SU-DHL-6 (cell line): ENCODE measurements around the gene TTC39B.

Source experiments
- CTCF ChIP-seq: fragments of 200-600 bp; sonication (generic); IDR thresholded peaks from one replicate; pipeline ENCODE4 v1.5.1; 2017; ENCODE audit warnings: antibody characterized with exemption, mild to moderate bottlenecking, low read length, moderate library complexity; ENCODE audit not compliant: insufficient read depth, poor library complexity, severe bottlenecking
- EZH2phosphoT487 ChIP-seq: fragments of 200-600 bp; sonication (generic), shearing (Covaris generic); conservative IDR thresholded peaks from 2 replicates; pipeline ENCODE4 v1.6.1; 2018; ENCODE audit warnings: mild to moderate bottlenecking, antibody characterized with exemption, low read length, moderate library complexity, mixed read lengths

GRCh38 chr9:15278091-15278687 lies 28.8 kb downstream of the TTC39B start:
- no peak for TF ChIP-seq CTCF
- TF ChIP-seq EZH2phosphoT487: no peak
